HCEC 1CT (cell line): ENCODE data around the gene IGDCC3.

Source experiments
- DNase-seq: peaks from one replicate; pipeline ENCODE4 v3.0.0-alpha.2; 2017

IGDCC3 gene

DNA sequence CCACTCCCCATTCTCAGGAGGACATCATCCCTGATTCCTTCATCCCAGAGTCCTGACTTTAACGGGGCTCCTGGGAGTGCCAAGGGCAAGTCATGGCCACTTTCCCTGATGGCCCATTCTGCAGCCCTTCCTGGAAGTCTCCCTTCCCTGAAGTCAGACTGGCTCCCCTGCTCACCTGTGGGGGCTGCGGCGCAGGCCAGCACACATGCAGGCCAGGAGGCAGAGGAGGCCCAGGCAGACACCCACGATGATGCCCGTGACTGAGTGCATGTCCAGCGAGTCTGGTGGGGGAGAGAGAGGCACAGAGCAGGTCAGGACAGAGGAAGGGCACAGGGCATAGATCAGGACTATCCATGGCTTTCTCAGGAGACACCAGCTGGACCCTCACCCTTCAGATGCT, 8.6 kb upstream of the IGDCC3 start:
- no peak for DNase-seq

- no peak for DNase-seq
Measured at GRCh38 chr15:65385870-65386258, 8.1 kb upstream of the IGDCC3 start.

- peak; percentile 71 for DNase-seq
Measured at GRCh38 chr15:65384895-65385869, 7.4 kb upstream of the IGDCC3 start.

GRCh38 chr15:65384505-65384894, 6.7 kb upstream of the IGDCC3 start:
- DNase-seq, result no peak

DNA sequence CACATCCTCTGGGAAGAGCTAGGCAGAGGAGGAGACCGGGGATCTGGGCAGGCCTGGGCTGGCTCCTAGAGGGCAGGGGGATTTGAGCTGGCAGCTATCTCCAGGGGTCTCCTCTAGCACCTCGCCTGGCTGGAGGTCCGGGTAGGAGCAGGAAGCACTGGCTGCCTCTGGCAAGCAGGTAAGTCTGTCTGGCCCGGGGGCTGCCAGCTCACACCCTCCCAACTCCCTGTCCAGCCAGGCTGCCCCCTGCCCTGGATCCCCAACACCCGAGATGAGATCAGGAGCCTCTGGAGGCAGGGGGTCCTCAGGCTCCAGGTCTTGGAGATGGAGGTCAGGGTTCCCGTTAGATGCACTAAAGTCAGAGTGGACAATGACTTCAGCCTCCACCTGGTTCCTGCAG, 6.2 kb upstream of the IGDCC3 start:
- no peak for DNase-seq

GRCh38 chr15:65383456-65383855, 5.7 kb upstream of the IGDCC3 start:
- DNase-seq, result no peak

GRCh38 chr15:65382921-65383320, 5.1 kb upstream of the IGDCC3 start:
- DNase-seq, result no peak

DNA sequence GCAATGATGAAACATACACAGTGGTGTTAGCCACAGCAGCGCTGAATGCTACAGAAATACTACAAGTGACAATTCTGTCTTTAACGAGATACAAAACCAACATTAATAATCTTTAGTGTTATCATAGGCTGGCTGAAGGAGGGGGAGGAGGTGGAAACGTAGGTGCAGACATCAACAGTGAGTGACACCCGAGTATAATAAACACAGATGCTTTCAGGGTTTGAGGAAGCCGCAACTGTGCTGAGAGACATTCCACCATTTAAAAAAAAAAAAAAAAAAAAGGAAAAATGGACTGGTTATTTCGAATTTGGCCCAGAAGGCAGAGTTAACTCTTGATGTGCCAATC, 4.3 kb upstream of the IGDCC3 start:
- no peak for DNase-seq

- no peak for DNase-seq
Measured at GRCh38 chr15:65381445-65382145, 3.8 kb upstream of the IGDCC3 start.

- no peak for DNase-seq
Measured at GRCh38 chr15:65379986-65380385, 2.2 kb upstream of the IGDCC3 start.

DNA sequence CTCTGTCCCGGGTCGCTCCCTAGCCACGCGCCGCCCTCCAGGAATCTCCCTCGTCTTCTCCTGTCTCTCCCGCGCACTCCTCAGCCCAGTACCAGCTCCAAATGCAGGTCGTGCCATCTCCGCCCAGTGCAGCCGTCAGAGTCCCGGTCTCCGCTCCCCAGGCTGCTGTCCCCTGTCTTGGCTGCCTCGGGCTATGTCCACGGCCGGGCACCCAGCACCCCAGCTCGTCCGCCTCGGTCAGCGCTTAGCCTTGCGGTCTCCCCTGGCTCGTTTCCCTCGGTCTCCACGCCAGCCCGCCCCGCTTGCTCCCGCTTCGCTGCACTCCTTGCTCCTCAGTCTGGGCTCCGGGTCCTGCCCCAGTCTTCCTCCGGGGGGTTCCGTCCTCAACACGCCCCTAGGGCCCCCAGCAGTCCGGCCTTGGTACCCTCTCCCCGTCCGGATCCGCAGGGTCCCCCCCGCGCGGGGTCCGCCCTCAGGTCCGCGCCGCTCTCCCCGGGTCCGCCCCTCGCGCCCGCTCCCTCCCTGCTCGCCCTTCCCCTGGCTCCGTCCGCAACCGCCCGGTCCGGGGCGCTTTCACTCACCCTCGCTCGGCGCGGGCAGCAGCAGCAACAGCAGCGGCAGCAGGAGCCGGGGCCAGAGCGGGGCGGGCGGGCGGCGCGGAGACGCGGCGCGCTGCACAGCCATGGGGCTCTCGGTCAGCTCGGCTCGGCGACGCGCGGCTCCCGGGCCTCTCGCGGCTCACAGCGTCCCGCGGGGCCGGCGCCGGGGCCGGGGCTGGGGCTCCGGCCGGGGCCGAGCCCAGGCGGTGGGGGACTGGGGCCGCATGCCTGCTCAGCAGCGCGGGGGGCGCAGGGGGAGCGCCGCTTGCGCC, 462 bp downstream of the IGDCC3 start:
- DNase-seq, result no peak

GRCh38 chr15:65376767-65377104, 1.1 kb downstream of the IGDCC3 start:
- no peak for DNase-seq

GRCh38 chr15:65375871-65376607, 1.8 kb downstream of the IGDCC3 start:
- no peak for DNase-seq

DNA sequence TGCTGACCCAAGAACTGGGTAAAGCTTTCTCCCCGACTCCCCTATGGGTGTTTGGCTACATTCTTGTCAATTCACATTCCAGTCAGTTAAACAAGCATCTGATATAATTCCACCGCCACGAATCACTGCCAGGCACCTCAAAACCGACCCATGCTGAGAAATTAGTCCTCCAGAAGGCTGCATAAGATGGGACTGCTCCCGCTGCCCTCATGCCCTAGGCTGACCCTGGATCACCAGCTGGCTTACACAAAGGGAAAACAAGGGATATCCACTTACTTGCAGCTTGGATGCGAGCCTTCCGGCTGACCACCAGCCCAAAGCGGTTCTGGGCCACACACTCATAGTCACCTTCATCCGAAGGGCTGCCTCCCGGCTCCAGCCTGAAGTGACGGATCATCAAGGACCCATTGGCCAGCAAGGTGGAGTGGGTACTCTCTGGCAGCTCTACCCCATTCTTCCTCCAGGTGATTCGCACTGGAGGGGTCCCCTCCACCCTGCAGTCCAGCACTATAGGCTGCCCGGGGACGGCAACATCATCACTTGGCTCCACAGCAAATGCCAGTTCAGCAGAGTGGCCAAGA, 2.9 kb downstream of the IGDCC3 start:
- peak; percentile 24 for DNase-seq

- no peak for DNase-seq
Measured at GRCh38 chr15:65374334-65374733, 3.5 kb downstream of the IGDCC3 start.

- no peak for DNase-seq
Measured at GRCh38 chr15:65373163-65373651, 4.6 kb downstream of the IGDCC3 start.

DNA sequence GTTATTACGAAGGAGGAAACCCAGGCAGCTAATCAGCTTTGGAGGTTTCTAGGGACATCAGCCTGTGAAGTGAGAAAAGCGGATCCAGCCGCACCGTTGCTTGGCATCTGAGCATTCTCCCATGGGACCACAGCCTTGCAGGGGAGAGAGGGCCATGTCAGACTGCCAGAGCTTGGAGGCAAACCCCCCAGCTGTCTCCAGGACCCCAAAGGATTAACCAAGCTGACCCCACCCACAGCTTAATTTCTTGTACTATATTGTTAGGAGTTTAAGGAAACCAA, 5.1 kb downstream of the IGDCC3 start:
- no peak for DNase-seq

- no peak for DNase-seq
Measured at GRCh38 chr15:65371976-65372786, 5.6 kb downstream of the IGDCC3 start.

DNA sequence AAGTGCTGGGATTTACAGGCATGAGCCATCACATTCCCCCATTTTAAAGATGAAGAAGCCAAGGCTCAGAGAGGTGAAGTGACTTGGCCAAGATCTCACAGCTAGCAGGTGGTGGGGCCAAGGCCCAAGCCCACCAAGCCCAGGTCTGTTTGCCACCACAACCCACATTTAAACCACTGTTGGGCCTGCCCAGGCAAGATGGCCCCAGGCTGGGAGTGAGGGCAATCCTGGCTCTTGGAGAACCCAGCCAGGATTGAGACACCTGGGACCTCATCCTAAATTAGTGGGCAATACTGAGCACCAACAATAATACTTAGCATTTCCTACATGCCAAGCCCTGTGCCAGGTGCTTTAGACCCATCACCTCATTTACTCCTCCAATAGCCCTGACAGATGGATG, 6.9 kb downstream of the IGDCC3 start:
- no peak for DNase-seq

- DNase-seq, result no peak
Measured at GRCh38 chr15:65369651-65370050, 8.2 kb downstream of the IGDCC3 start.

DNA sequence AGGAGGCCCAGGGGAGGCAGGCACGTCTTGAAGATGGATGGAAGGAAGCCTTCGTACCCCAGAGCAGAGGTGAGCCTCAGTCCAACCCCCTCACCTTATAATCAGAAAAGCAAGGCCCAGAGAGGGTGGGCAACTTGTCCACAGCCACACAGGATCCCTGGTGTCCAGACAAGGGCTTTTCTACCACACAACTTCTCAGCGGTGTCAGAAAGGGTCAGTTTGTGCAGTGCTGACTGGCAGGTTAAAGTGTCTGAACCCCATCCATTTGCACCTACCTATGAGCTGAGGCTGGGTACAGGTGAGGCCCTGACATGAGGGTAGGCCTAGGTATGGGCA, 8.6 kb downstream of the IGDCC3 start:
- no peak for DNase-seq
